ENCODE results near the gene C3orf20. TPM values are rescaled to one million over a fixed set of nuclear protein-coding genes. Genes with fewer than 3 reads are reported as not detected.

Gene C3orf20
- total RNA-seq, 1 experiment from 2014 or later = not detected

DNA sequence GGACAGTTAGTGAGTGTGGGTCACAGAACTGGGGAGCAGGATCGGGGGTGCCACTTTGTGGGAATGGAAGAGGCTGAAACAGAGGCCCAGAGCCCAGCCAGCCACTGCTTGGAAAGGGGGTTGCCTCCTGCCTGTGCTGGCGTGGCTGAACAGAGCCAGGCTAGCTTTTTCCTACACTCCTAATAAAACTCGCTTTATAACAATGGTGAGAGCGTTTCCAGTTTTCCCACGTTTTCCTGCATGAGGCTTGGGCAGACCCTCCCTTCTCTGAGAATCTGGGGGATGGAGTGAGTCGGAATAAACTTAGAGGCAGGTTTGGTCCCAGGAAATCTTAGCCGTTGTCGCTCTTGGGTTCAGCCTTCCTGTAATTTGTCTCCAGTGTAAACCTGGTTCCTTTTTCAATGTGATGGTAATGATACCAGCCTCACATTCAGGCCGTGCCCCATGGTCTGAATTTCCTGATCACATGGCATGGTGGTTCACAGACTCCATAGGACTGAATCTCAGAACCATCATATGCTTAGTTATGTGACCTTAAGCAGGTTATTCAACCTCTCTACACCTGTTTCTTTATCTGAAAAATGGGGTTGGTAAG lies 137.4 kb downstream of the C3orf20 start:
- Histone ChIP-seq H3K9me2 (replicated peaks; ENCODE audit: low read length) (no peaks in the 10 kb centered on the region), H4K20me1 (ENCODE audit: low read length) (no peaks in the 10 kb centered on the region), H2AFZ (ENCODE audit: low read length) (no peak overlapping the region), H3K36me3 (ENCODE audit: low read depth, low read length) (no peaks in the 10 kb centered on the region), H3K4me2 (ENCODE audit: low read length) (no peak overlapping the region), H3K9ac (ENCODE audit: low read length) (no peak overlapping the region), H3K4me3 (ENCODE audit: low read length) (no peak overlapping the region), H3F3A (ENCODE audit: low read length, unreplicated experiment) (no peaks in the 10 kb centered on the region), H3K27me3 (ENCODE audit: low read length) (peaks cover 65% of the 10 kb centered on the region), H3K9me3 (ENCODE audit: low read length) (no peaks in the 10 kb centered on the region), H3K79me2 (ENCODE audit: low read length) (no peaks in the 10 kb centered on the region), H3K4me1 (ENCODE audit: insufficient read depth, low read length) (no peaks in the 10 kb centered on the region), H3K27ac (ENCODE audit: low read length) (no peak overlapping the region)
- no TSS peak for BruUV-seq (replicated peaks)
- ChIA-PET POLR2A (ENCODE audit: unreplicated experiment) (no interaction called here), CTCF (no interaction called here)
- no peak for DNase-seq
- TF ChIP-seq CTCF (conservative IDR thresholded peaks at IDR 0.05; ENCODE audit: low read depth, low read length) (no peak), EZH2phosphoT487 (IDR thresholded peaks at IDR 0.05; ENCODE audit: borderline replicate concordance, low read length) (no peak), EZH2 (IDR thresholded peaks at IDR 0.05; ENCODE audit: low read length, unreplicated experiment) (no peak)
- intact Hi-C loops (cut with micrococcal nuclease) = no loop called here
- ATAC-seq = no peak

DNA sequence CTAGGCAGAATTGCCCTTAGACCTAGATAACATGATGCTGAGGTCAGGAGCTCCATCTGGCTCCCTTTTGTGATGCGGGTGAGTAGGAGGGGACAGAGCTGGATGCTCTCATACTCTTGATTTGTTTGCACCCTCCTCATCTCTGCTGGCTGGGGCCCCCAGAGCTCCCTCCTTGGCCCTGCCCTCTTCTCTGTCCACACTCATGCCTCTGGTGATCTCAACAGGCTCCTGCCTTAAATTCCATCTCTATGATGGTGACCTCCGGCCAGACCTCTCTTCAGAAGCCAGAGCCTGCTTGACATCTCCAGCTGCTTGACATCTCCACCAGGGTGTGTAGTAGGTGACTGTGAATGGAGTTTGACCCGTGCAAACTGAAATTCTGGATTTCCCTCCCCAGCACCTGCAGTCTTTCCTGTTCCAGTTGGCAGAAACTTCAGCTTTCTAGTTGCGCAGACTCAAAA lies 139.5 kb downstream of the C3orf20 start:
- intact Hi-C loops (cut with micrococcal nuclease) = no loop called here
- TF ChIP-seq CTCF (conservative IDR thresholded peaks at IDR 0.05; ENCODE audit: low read depth, low read length) (no peak), EZH2 (IDR thresholded peaks at IDR 0.05; ENCODE audit: low read length, unreplicated experiment) (no peak), EZH2phosphoT487 (IDR thresholded peaks at IDR 0.05; ENCODE audit: borderline replicate concordance, low read length) (no peak)
- POLR2A ChIA-PET (ENCODE audit: unreplicated experiment) = no interaction called here
- no TSS peak for BruUV-seq (replicated peaks)
- Histone ChIP-seq H3K27ac (ENCODE audit: low read length) (no peak overlapping the region), H3K36me3 (ENCODE audit: low read depth, low read length) (no peaks in the 10 kb centered on the region), H3K4me2 (ENCODE audit: low read length) (no peak overlapping the region), H4K20me1 (ENCODE audit: low read length) (no peaks in the 10 kb centered on the region), H3K79me2 (ENCODE audit: low read length) (no peaks in the 10 kb centered on the region), H3K9me2 (replicated peaks; ENCODE audit: low read length) (no peaks in the 10 kb centered on the region), H3K9ac (ENCODE audit: low read length) (no peak overlapping the region), H3K4me1 (ENCODE audit: insufficient read depth, low read length) (no peaks in the 10 kb centered on the region), H3K4me3 (ENCODE audit: low read length) (no peak overlapping the region), H3K9me3 (ENCODE audit: low read length) (no peaks in the 10 kb centered on the region), H3K27me3 (ENCODE audit: low read length) (peaks cover 73% of the 10 kb centered on the region), H2AFZ (ENCODE audit: low read length) (no peak overlapping the region), H3F3A (ENCODE audit: low read length, unreplicated experiment) (no peaks in the 10 kb centered on the region)
- DNase-seq (no peak), ATAC-seq (no peak)
- CTCF ChIA-PET = no interaction called here

DNA sequence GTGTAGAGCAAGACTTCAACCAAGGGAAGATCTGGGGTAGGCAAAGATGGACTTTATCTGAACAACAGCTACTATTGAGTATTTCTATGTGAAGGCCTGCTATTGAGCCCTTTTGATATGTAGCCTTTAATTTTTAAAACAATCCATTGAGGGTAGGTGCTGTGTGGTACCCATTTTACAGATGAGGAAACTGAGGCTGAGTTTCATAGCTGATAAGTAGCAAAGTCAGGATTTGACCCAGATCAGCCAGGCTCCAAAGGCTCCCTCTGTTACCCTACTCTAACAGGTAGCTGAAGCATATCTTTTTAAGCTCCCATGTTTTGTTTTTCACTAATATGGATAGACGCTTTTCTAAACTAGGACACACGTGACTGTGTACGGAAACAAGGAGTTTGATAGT lies 141.4 kb downstream of the C3orf20 start:
- no peaks in the 10 kb centered on the region for H3K4me1 ChIP-seq (ENCODE audit: insufficient read depth, low read length)
- no peak for ATAC-seq
- no peak overlapping the region for H3K4me3 ChIP-seq (ENCODE audit: low read length)
- peaks cover 77% of the 10 kb centered on the region for H3K27me3 ChIP-seq (ENCODE audit: low read length)
- H3K9me2 ChIP-seq (replicated peaks; ENCODE audit: low read length) = no peaks in the 10 kb centered on the region
- H3K9me3 ChIP-seq (ENCODE audit: low read length) = no peaks in the 10 kb centered on the region
- H2AFZ ChIP-seq (ENCODE audit: low read length) = no peak overlapping the region
- no peak for DNase-seq
- no peak for TF ChIP-seq EZH2phosphoT487 (IDR thresholded peaks at IDR 0.05; ENCODE audit: borderline replicate concordance, low read length)
- TF ChIP-seq CTCF (conservative IDR thresholded peaks at IDR 0.05; ENCODE audit: low read depth, low read length) = no peak
- TF ChIP-seq EZH2 (IDR thresholded peaks at IDR 0.05; ENCODE audit: low read length, unreplicated experiment) = no peak
- ChIA-PET POLR2A (ENCODE audit: unreplicated experiment) (no interaction called here), CTCF (no interaction called here)
- H3F3A ChIP-seq (ENCODE audit: low read length, unreplicated experiment) = no peaks in the 10 kb centered on the region
- H3K9ac ChIP-seq (ENCODE audit: low read length) = no peak overlapping the region
- intact Hi-C loops (cut with micrococcal nuclease) = no loop called here
- H3K36me3 ChIP-seq (ENCODE audit: low read depth, low read length) = no peaks in the 10 kb centered on the region
- H3K27ac ChIP-seq (ENCODE audit: low read length) = no peak overlapping the region
- BruUV-seq (replicated peaks) = no TSS peak
- no peak overlapping the region for H3K4me2 ChIP-seq (ENCODE audit: low read length)
- H3K79me2 ChIP-seq (ENCODE audit: low read length) = no peaks in the 10 kb centered on the region
- no peaks in the 10 kb centered on the region for H4K20me1 ChIP-seq (ENCODE audit: low read length)

Measured in PC-3 (cell line).